Testis (tissue), 2 donors: ENCODE measurements around the gene TTLL11.

Experiments
- POLR2A ChIP-seq: fragments of 450-650 bp; IDR thresholded peaks from one replicate; pipeline ENCODE4 v1.6.1; 2017; ENCODE audit warnings: antibody characterized with exemption, mild to moderate bottlenecking, moderate library complexity
- TF ChIP-seq, protein P1 (sequence below), 3 experiments: fragments of 450-650 bp in 2 of 3; fragments of 200-600 bp in 1 of 3; sonication (generic) in 1 of 3; IDR thresholded peaks; one replicate each; pipeline ENCODE4 v1.5.1; 2016 to 2019; ENCODE audit warnings: antibody characterized with exemption in 3 of 3, mild to moderate bottlenecking in 2 of 3, moderate library complexity in 1 of 3

DNA sequence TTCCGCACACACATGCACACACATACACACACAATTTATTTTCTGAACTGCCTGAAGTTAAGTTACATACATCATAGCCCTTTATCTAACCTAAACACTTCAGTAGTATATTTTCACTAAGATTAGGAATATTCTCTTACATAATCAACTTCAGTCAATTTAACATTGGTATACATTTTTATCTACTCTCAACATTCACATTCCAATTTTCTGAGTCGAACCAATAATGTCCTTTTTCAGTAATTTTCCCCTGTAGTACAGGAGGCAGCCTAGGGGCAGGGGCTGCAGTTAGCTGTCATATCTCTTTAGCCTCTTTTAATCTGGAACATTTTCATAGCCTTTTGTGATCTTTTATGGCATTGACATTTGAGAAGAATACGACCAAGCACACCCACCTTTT is 291.5 kb downstream of the TTLL11 start:
- TF ChIP-seq, protein P1, sequence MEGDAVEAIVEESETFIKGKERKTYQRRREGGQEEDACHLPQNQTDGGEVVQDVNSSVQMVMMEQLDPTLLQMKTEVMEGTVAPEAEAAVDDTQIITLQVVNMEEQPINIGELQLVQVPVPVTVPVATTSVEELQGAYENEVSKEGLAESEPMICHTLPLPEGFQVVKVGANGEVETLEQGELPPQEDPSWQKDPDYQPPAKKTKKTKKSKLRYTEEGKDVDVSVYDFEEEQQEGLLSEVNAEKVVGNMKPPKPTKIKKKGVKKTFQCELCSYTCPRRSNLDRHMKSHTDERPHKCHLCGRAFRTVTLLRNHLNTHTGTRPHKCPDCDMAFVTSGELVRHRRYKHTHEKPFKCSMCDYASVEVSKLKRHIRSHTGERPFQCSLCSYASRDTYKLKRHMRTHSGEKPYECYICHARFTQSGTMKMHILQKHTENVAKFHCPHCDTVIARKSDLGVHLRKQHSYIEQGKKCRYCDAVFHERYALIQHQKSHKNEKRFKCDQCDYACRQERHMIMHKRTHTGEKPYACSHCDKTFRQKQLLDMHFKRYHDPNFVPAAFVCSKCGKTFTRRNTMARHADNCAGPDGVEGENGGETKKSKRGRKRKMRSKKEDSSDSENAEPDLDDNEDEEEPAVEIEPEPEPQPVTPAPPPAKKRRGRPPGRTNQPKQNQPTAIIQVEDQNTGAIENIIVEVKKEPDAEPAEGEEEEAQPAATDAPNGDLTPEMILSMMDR (IDR thresholded peaks at IDR 0.05): no peak
- TF ChIP-seq POLR2A: no peak
